Skeletal muscle satellite cell (primary cell): ENCODE measurements around the gene SCD5.
A peak's percentile ranks its signal among the peaks of the same experiment; 100 is the strongest.

Experiments used
- H3K27me3 ChIP-seq: 2 replicates; pipeline ENCODE4 v1.7.0; 2013; ENCODE audit warnings: low read length; ENCODE audit not compliant: control insufficient read depth, insufficient read depth
- H3K36me3 ChIP-seq: 2 replicates; pipeline ENCODE4 v1.7.0; 2013; ENCODE audit warnings: mild to moderate bottlenecking, control low read depth, low read length; ENCODE audit not compliant: insufficient read depth
- H3K4me1 ChIP-seq: 2 replicates; pipeline ENCODE4 v1.7.0; 2013; ENCODE audit warnings: low read length; ENCODE audit not compliant: control insufficient read depth, insufficient read depth
- H3K4me2 ChIP-seq: 2 replicates; pipeline ENCODE4 v1.7.0; 2013; ENCODE audit warnings: mild to moderate bottlenecking, low read length
- H3K4me3 ChIP-seq: 2 replicates; pipeline ENCODE4 v1.7.0; 2013; ENCODE audit warnings: low read length
- H3K9ac ChIP-seq: 2 replicates; pipeline ENCODE4 v1.7.0; 2013; ENCODE audit warnings: mild to moderate bottlenecking, low read depth, low read length, moderate library complexity
- H3K9me3 ChIP-seq: replicated peaks from 2 replicates; pipeline ENCODE4 v1.7.0; 2013; ENCODE audit warnings: mild to moderate bottlenecking, control low read depth, low read length

The SCD5 gene

GRCh38 chr4:82811838-82812341, 13.3 kb upstream of the SCD5 start:
- Histone ChIP-seq H3K27me3 (no peaks in the 10 kb centered on the region), H3K4me3 (no peak overlapping the region), H3K4me1 (no peaks in the 10 kb centered on the region), H3K9ac (no peak overlapping the region), H3K36me3 (peaks cover 2% of the 10 kb centered on the region), H3K4me2 (no peak overlapping the region), H3K9me3 (no peaks in the 10 kb centered on the region)

- Histone ChIP-seq H3K9ac (no peak overlapping the region), H3K9me3 (no peaks in the 10 kb centered on the region), H3K27me3 (no peaks in the 10 kb centered on the region), H3K4me2 (no peak overlapping the region), H3K4me1 (no peaks in the 10 kb centered on the region), H3K4me3 (no peak overlapping the region), H3K36me3 (no peaks in the 10 kb centered on the region)
These were observed 12.8 kb upstream of the SCD5 start for GRCh38 chr4:82811392-82811791.

GRCh38 chr4:82810176-82810575, 11.6 kb upstream of the SCD5 start:
- no peaks in the 10 kb centered on the region for H3K4me1 ChIP-seq
- peaks cover 4% of the 10 kb centered on the region for H3K27me3 ChIP-seq
- H3K9me3 ChIP-seq: no peaks in the 10 kb centered on the region
- no peaks in the 10 kb centered on the region for H3K36me3 ChIP-seq
- H3K9ac ChIP-seq: no peak overlapping the region
- H3K4me3 ChIP-seq: no peak overlapping the region
- H3K4me2 ChIP-seq: no peak overlapping the region

GRCh38 chr4:82809619-82810018, 11.0 kb upstream of the SCD5 start:
- no peaks in the 10 kb centered on the region for H3K9me3 ChIP-seq
- peaks cover 9% of the 10 kb centered on the region for H3K27me3 ChIP-seq

DNA sequence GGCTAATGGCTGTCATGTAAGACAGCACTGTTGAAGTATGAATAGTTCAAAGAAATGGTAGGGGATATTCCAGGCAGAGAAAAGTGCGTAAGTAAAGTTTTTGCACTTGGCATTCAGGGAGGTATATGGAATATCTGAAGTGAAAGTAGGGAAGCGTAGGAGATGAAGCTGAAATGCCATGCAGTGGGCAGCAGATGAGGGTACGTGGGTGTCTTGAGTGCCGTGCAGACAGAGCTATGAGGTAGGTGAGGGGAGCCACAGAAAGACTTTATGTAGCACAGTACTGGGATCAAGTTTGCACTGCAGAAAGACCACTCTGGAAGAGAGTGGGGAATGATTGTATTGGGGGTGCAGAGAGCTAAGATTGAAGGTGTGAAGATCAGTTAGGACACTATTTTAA, 5.2 kb upstream of the SCD5 start:
- H3K4me2 ChIP-seq: no peak overlapping the region
- peaks cover 6% of the 10 kb centered on the region for H3K4me1 ChIP-seq
- no peak overlapping the region for H3K9ac ChIP-seq
- peaks cover 28% of the 10 kb centered on the region for H3K27me3 ChIP-seq
- no peak overlapping the region for H3K4me3 ChIP-seq
- no peaks in the 10 kb centered on the region for H3K9me3 ChIP-seq
- H3K36me3 ChIP-seq: no peaks in the 10 kb centered on the region

More at GRCh38 chr4:82809619-82810018, 11.0 kb upstream of the SCD5 start:
- no peak overlapping the region for H3K4me2 ChIP-seq
- no peak overlapping the region for H3K4me3 ChIP-seq
- H3K4me1 ChIP-seq: no peaks in the 10 kb centered on the region
- H3K9ac ChIP-seq: no peak overlapping the region
- H3K36me3 ChIP-seq: no peaks in the 10 kb centered on the region

DNA sequence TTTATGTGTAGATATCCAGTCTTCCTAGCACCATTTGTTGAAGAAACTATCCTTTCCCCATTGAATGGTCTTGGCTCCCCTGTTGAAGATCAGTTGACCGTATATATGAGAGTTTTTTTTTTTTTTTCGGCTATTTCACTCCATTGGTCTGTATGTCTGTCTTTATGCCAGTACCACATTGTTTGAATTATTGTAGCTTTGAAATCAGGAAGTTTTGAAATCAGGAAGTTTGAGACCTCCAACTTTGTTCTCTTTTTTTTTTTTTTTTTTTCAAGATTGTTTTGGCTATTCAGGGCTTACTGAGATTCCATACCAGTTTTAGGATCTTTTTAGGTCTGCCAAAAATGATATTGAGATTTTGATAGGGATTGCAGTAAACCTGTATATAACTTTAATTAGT, 4.3 kb upstream of the SCD5 start:
- Histone ChIP-seq H3K9ac (no peak overlapping the region), H3K4me3 (no peak overlapping the region)

DNA sequence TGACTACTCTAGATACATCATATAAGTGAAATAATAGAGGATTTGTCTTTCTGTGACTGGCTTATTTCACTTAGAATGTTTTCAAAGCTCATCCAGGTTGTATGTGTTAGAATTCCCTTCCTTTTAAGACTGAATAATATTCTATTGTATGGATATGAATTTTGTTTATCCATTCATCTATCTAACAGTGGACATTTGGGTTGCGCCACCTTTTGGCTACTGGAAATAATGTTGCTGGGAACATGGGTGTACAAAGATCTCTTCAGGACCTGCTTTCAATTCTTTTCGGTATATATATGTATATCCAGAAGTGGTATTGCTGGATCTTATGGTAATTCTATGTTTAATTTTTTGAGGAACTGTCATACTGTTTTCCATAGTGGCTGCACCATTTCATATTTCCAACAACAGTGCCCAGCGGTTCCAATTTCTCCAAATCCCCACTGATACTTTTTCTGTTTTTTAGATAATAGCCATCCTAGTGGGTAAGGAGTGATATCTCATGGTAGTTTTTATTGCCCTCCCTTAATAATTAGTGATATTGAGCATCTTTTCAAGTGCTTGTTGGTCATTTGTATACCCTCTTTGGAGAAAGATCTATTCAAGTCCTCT, 3.4 kb upstream of the SCD5 start:
- H3K4me1 ChIP-seq: peaks cover 13% of the 10 kb centered on the region
- no peak overlapping the region for H3K4me2 ChIP-seq
- H3K27me3 ChIP-seq: peaks cover 28% of the 10 kb centered on the region
- H3K9ac ChIP-seq: no peak overlapping the region
- no peaks in the 10 kb centered on the region for H3K36me3 ChIP-seq
- H3K4me3 ChIP-seq: no peak overlapping the region
- no peaks in the 10 kb centered on the region for H3K9me3 ChIP-seq

More for the DNA sequence above, 4.3 kb upstream of the SCD5 start:
- H3K4me2 ChIP-seq: no peak overlapping the region
- H3K27me3 ChIP-seq: peaks cover 28% of the 10 kb centered on the region
- peaks cover 6% of the 10 kb centered on the region for H3K4me1 ChIP-seq
- no peaks in the 10 kb centered on the region for H3K9me3 ChIP-seq
- no peaks in the 10 kb centered on the region for H3K36me3 ChIP-seq

DNA sequence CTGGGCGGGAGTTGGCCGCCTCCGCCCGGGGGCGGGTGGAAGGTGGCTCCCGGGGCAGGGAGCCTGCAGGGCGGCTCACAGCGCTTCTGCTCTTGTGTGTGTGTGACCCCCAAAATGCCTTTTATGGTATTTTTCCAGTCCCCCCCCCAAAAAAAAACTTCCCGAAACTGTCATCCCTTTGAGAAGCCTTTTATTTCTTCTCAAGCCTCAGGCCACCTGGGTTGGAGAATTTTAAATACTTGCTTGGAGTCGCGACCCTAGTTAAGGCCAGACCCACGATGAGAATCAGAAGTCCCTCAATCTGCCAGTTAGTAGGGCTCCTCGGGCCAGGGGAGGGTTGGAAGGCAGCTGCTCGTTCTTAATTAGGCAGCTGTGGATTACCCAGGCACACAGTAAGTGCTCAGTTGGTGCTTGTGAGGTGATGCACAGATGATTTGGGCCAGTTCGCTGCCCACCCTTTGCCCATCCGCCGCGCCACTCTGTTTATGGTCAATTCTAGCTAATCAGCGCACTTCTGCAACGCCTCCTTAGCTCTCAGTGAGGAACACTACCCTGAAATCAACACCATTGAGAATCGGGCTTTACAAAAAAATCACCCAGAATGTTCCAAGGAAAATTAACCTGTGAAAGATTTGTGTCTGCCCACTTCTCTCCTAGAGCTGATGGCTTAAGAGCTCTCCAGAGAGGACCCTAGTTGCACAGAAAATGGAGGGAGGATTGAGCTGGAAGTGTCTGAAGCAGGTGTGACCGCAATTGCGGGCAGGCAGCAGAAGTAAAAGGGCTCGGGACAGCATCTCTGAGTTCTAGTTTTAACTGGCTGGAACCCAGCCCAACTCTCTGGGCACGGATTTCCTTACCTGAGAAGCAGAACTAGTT, 648 bp upstream of the SCD5 start:
- Histone ChIP-seq H3K9me3 (no peaks in the 10 kb centered on the region), H3K4me2 (peak overlapping the region; percentile 97), H3K36me3 (no peaks in the 10 kb centered on the region), H3K4me3 (peak overlapping the region; percentile 87), H3K9ac (peak overlapping the region; percentile 73), H3K27me3 (peaks cover 17% of the 10 kb centered on the region), H3K4me1 (peaks cover 20% of the 10 kb centered on the region)

- H3K4me1 ChIP-seq: peaks cover 27% of the 10 kb centered on the region
- H3K4me2 ChIP-seq: peak overlapping the region; percentile 97
- no peaks in the 10 kb centered on the region for H3K9me3 ChIP-seq
- peak overlapping the region; percentile 87 for H3K4me3 ChIP-seq
- peaks cover 13% of the 10 kb centered on the region for H3K27me3 ChIP-seq
- no peaks in the 10 kb centered on the region for H3K36me3 ChIP-seq
- H3K9ac ChIP-seq: peak overlapping the region; percentile 18
These were observed 1.0 kb downstream of the SCD5 start for GRCh38 chr4:82797405-82798111.

DNA sequence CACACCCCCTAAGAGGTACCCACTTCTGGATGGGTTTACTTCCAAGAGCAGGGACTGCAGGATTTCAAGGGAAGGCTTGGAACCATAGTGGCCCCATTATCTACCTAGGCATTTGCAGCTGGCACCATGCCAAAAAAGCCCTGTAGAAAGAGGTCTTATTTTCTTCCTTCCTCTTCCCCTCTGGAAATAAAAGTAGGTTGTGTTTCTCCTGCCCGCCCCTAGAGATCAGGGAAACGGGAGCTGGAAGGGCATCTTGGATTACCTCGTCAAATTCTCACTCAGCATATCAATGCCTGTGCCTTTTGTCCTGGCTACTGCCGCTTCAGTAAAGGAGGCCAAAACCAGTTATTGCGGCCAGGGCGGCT, 1.6 kb downstream of the SCD5 start:
- Histone ChIP-seq H3K27me3 (peaks cover 13% of the 10 kb centered on the region), H3K9me3 (no peaks in the 10 kb centered on the region), H3K4me3 (peak overlapping the region; percentile 87), H3K4me2 (peak overlapping the region; percentile 97), H3K4me1 (peaks cover 27% of the 10 kb centered on the region), H3K36me3 (no peaks in the 10 kb centered on the region), H3K9ac (no peak overlapping the region)

DNA sequence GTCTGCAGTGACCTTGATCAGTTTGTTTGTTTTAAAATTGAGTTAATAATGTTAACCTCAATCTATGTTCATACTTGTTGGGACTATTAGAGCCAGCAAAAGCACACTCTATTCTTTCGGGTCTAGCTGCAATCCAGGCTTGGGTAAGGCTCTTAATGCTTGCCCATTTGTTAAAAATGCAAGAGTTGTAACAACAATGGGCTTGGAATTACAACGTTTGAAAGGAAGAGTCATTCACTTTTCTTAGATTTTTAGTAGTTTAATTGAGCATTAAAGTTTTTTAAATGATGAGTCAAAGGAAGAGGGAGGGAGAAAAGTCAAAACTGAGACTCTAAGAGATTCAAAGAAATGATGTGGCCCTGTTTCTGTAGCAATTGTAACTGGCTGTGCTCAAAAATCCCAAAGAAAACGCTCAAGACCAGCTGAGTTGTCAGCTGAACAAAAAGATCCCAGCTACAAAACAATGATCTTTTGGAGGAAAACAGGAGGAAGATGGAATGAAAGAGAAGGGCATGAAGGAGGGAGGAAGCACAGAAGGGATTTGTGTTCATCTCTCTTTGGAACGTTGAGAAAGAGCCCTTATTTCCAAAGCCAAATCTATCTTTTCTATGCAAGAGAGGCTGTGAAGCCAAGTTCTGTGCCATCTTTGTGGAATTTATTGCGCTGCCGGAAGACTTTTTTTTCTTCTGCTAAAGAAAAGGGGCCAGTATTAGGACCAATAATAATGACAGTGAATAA, 5.5 kb downstream of the SCD5 start:
- Histone ChIP-seq H3K27me3 (no peaks in the 10 kb centered on the region), H3K4me1 (peaks cover 21% of the 10 kb centered on the region), H3K9ac (no peak overlapping the region), H3K36me3 (no peaks in the 10 kb centered on the region), H3K4me3 (no peak overlapping the region), H3K4me2 (no peak overlapping the region), H3K9me3 (no peaks in the 10 kb centered on the region)
